Stimulated activated naive CD4-positive, alpha-beta T cell (primary cell): ENCODE data around the gene PIP5K1B.

Source experiments
- DNase-seq, 6 experiments: peaks; one replicate each; lab custom pipeline; 2025; lab: John Stamatoyannopoulos, UW

PIP5K1B gene

DNA sequence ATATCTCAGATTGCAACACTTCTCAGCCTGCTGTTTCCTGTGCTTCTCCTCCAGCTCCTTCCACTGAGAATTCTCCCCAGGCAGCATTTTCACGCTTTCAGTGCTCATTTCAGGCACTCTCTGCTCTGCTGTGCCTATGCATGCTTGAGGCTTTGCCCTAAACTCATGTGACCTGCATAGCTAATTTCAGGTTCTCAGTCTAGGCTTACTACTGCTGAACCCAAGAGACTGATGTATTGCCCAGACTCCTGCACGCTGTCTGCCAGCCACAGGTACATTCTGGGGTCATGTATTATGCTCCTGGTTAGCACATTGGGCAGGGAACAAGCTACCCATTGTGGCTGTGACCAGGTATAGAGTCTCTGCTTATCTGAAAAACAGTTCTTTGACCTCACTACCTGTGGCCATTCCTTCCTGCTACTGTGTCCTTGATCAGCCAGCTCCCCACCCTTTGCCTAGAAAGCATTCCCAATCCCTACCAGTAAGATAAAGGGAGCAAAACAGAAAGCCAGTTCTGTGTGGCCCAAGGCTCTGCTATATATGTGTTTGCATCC is 34.7 kb downstream of the PIP5K1B start:
- DNase-seq: no peak

DNA sequence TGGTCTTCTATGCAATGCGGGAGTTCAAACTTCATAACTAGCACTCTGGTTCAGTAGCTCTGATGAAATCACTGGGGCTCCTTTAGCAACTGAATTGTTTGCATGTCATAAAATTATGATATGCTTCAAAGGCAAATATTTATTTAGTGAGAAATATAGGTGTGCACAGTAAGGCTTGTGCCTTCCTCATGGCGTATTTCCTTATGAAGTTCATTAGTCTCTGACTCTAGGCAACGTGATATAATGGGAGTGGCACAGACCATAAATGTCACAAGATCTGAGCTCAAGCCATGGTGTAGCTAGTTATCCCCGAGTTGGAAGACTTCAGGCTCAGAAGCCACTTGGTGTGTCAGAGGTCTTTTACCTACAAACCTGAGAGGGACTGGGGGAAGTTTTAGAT is 35.5 kb downstream of the PIP5K1B start:
- no peak for DNase-seq

DNA sequence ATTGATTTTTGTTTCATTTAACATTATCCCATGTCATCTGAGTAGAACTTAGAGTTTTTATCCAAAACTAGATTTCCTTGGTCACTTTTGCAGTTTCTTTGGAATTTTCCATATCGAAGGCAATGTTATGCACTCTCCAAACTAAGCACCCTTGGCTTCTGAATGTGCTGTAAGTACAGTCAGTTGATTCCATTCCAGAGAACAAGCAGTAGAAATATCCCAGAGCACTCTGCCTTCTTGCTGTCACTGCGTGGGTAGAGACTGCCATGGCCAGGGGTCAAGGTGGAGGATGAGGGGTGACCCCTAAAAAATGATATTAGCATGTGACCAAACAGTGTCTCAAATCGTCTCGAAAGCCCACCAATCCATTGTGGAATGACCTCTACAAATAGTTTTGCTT is 36.2 kb downstream of the PIP5K1B start:
- no peak for DNase-seq

DNA sequence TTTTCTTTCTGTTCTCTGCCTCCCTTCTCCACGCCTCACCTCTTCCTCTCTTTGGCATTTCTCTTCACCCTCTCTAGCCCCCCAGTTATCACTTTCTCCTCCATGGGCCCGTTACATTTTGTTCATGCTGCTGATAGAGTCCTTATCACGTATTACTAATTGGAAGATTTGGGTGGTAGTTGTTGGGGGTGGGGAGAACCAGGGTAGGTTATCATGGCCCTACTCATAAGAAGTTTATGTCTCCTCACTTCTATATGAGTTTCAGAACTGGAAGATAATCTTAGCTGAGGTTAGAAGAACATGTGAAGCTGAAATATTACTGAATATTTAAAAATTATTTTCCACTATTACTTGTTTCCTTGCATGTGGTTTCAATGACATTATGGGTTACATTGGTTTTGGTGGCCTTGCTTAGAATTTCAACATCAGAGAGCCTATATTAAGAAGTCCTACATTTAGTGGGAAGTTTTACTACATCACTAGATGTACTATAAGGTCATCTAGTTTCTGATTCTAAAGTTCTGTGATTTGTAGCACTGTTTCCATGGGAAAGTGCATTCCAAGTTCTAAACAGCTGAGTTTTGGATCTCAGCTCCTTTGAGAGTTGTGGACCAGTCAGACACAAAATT is 36.8 kb downstream of the PIP5K1B start:
- DNase-seq: no peak

DNA sequence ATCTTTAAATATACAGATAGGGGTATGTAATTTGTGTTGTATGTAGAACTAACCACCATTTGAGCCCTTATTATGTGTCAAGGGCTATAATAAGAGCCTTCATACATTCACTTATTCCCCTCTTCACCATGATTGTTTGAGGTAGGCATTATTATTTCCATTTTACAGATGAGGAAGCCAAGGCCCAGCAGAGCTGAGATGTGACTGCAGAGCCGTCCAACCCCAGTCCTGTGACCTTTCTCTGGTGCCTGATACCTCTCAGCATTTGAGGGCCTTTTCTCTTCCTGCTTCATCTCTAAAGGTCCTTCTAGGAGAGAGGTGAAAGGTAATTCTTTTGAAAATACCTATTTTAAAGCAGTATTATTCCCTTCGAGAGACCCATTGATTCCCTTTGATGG is 37.3 kb downstream of the PIP5K1B start:
- DNase-seq: no peak

DNA sequence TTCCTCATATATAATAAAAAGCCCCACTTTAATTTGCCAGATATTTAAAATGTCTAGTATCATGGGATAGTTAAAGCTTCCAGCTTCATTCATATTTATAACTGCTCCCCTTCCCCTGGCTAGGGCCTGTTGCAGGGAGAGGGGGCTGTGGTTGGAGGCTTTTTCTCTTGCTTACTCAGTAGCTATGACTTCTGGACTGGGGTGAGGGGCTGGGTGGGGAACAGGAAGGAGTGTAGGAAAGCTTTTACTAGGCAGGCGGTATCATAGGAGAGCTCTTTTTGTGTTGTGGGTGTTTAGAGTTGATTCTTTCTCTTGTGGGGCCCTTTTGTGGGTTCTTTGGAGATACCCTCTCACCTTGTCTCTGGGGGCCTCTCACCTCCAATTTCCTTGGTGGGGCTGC is 39.4 kb downstream of the PIP5K1B start:
- no peak for DNase-seq

DNA sequence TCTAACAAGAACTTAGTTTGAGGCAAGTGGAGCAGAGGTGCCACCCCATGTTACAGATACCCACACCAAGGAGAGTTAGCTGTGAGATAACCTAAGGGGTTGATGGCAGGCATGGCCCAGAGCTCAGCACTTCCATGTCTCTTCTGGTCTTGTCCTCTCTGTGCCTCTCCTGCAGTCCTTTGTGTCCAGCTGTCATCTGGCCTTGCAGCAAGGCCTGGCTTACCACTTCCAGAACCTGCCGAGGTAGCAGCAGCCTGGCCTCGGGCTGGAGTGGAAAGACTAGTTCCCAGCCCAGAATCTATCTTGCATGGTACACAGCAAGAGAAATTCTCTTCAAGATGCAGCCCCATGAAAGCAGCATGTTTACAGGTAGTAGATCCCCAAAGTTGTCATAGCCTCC is 41.5 kb downstream of the PIP5K1B start:
- no peak for DNase-seq

DNA sequence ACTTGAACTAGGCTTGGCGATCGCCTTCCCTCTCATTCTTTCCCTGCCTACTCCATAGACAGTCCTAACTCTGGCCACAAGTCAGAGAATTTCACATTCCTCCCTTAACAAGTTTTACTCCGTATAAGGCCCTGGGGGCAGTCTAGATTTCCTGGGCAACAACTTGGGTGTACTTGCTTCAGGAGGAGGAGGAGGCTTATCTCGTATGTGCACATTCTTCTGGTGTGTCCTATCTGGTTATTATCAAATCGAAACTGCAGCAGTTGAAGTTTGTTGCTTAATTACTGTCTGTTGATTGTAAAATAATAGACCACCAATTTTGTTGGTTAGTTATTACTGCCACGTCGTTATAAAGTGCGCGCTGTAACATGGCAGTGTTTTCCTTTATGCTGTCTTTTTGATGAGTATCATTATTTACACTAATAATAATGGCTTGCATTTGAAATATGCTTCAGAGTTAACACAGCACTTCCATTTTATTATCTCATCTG is 42.0 kb downstream of the PIP5K1B start:
- DNase-seq: no peak

DNA sequence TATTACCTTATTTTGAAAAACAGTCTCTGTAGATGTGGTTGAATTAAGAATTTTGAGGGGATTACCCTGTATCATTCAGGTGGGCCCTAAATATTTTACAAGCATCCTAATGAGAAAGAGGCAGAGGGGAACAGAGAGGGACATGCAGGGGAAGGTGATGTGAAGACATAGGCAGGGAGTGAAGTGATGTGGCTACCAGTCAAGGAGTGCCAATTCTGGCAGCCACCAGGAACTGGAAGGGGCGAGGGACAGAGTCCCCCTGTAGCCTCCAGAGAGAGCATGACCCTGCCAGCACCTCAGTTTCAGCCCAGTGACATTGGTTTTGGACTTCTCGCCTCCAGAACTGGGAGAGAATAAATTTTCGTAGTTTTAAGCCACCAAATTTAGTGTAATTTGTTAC is 44.1 kb downstream of the PIP5K1B start:
- DNase-seq: no peak

DNA sequence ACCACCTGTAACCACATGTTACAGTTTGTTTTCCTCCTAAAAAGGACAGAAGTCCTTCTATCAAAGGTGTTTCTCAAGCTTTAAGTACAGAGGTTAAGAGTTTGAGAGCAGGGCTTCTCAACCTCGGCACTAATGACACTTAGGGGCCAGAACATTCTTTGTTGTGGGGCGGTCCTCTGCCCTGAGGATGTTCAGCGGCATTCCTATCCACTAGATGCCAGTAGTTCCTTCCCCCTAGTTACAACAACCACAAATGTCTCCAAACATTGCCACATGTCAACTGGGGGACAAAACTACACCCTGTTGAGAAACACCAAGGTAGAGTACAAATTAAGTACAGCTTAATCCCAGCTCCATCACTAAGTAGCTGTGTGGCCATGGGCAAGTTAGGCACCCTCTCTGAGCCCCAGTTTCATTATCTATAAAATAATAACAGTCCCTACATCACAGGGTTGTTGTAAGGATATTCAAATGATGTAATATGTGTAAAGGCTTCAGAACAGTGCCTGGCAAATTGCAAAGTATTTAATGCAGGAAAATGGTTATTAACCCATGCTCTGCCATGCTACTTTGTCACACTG is 44.6 kb downstream of the PIP5K1B start:
- no peak for DNase-seq

DNA sequence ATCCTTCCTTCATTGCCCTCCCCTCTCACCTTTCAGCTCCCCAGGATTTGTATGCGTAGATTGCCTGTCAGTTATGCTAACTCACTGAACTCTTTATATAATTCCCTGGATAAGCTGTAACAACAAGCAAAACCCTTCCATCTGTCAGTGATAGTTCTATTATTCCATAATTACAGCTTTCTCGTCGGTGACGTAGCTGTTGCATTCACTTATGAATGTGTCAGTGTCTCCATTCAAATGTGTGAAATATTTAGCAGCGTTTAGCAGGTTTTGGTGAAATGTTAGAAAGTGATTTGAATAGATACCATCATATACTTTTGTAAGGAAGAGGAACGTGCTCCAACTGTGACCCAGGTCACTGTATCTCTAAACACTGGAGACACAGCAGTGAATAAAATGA is 45.2 kb downstream of the PIP5K1B start:
- DNase-seq: no peak

DNA sequence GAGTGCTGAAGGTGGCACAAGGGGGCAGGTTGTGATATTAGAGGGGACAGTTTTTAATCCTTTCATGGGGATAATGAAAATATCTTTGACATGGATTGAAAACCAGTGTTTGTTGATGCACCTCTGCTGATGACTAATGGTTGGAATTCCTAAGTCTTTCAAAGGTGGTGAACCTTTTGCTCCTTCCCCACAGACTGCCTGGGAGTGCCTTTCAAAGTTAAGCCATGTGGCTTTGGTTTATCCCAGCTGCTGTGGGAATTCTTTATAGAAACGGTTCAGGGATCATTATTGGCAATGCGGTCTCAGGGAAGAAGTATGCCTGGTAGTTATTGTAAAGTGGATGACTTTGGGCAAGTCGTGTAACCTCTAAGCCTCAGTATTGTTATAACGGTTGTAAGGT is 45.7 kb downstream of the PIP5K1B start:
- DNase-seq: no peak

DNA sequence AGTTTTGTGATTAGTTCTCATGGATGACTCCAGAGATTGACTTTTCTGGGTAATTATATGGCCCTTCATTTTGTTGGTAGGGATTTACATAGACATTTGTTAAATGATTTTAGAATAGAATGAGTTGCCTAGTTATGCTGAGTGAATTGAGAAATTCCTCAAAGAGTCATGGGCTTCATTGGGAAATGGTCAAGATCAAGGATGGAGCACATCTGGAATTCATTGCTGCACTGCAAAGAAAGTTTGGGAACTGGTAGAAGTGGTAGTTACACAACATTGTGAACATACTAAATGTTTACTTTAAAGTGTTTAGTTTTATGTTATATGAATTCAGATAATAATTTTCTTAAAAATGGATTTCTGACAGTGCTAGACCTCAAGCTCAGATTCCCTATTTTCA is 46.5 kb downstream of the PIP5K1B start:
- DNase-seq: no peak

DNA sequence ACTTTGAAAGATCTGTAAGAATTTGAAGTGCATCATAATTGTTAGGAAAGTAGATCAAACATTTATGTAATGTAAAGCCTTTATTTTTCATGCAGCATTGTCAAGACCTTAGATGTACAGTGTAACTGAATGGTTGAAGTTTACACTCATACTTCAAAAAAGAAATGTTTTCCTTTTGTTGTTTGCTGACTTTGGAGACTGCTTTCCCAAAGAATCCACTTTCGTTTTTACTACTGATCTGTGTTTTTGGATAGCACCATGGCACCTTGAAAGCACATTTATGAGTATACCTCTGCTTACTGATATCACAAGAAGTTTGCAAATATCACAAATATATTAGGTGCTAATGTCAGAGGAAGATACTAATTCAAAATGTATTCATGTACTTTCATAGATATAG is 50.0 kb downstream of the PIP5K1B start:
- no peak for DNase-seq

DNA sequence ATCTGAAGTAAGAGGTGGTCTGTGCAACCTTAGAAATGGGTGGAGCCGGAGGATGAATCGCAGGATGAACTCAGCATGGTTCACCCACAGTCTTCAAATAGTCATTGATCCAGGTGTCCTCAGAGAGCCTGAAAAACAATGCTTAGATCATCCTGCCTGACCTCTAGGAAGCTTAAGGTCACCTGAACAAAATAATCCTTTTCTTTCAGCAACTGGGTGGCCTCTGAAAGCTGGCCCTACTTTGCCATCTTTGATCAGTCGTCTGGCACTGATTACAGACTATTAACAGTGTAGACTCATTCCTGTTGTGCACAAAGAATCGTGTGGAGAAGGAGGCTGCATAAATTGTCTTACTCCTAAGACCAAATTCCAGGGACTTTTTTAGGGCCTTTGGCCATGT is 50.7 kb downstream of the PIP5K1B start:
- no peak for DNase-seq

DNA sequence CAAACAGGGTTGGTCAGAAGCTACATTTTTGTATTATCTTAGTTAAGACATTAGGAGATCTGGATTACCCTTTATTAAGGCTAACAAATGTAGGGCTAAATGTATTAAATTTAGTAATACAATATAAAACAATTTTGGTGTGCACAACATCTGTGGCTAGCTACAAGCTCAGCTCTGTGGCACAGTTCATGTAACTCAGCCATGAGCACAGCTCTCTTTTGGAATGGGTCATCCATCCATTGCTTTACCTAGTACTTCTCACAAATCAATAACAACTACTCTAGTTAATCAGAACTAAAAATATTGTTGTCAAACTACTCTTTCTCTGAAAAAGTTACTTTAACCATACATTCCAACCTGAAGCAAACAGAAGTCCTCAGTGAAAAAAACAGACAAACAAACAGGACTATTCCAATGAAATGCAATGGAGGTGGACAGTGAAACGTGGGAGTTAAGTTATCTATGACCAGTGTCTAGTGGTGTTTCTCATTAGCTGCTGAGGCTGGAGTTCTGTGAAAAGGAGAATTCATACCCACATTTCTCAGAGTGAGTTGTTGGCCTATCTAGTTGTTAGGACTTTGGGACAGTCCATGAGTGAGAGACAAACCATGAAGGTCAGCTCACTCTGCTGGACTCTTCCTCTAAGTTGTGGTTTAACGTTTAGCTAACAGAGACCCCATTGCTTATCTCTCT is 55.1 kb downstream of the PIP5K1B start:
- no peak for DNase-seq

DNA sequence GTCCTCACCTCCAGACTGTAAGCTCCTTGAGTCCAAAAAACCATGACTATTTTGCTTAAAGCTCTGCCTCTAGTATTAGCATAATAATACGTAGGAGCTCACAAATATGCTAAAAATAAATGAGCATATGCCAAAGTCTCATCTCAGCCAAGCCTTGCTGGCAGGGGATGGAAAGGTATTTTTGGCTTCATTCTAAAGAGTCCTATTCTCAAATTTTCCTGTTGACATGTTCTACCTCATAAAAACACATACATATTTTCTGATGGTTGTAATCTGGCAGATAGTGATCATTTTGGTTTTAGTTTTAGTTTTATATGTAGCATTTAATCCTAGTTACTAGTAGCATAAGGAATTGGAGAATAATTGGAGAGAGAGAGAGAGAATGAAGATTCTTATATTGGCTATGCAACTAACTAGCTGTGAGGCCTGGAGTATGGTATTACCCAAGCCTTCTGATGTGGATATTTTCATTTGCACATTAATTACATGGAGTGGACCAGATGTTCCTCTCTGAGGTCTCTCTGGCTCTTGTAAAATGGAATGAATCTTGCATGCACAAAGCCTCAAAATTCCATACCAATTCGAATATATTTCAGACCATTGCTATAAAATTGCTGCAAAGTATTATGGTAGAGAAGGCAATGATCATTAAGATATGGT is 55.8 kb downstream of the PIP5K1B start:
- no peak for DNase-seq

DNA sequence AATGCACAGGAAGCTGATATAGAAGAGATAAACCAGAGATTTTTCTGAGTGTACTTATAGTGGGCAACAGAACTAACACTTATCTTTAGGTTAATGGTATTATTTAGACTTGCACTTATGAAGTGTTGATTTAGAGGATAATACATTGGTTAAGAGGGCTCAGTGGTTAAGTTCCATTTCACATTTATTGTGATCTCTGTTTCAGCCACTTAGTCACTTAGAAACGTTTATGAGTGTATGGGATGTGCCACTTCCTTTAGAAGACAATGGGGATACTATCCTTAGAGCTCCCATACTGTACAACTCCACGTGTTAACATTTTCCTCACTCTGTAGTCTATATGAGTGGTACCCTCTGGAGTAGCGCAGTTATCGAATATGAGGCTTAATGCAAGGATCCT is 57.5 kb downstream of the PIP5K1B start:
- no peak for DNase-seq

DNA sequence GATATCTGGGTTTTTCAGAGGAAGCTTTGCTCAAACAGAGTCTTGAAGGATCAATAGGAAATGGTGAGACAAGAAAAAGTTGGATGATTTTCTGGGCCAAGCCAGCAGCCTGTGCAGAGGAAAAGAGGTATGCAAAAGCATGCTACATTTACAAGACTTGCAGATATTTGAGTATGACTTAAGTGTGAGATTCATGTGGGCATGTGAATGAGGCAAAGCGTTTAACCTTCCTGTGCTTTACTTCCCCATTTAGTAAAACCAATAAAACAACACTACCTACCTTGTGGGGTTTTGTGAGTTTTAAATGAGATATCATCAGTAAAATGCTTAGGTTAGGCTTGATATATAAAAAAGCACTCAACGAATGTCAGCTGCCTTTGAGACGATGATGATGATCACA is 58.1 kb downstream of the PIP5K1B start:
- DNase-seq: no peak

DNA sequence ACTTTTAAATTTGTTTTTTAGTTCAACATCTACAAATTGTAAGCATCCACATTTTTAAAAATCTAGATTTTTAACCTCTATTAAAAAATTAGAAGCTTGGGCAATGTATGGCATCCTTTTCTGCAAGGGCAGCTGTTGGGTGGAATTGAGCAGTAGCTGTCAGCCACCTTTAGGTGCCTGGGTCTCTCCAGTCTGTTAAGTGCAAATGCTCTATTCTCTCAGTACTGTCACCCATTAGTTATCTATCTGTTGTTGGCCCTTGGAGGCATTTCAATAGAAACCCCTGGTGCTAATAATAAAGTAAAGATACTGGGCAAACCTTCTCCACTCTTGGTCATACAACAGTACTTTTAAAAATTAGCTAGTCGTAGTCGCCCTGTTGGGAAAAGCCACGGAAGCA is 63.6 kb downstream of the PIP5K1B start:
- no peak for DNase-seq

DNA sequence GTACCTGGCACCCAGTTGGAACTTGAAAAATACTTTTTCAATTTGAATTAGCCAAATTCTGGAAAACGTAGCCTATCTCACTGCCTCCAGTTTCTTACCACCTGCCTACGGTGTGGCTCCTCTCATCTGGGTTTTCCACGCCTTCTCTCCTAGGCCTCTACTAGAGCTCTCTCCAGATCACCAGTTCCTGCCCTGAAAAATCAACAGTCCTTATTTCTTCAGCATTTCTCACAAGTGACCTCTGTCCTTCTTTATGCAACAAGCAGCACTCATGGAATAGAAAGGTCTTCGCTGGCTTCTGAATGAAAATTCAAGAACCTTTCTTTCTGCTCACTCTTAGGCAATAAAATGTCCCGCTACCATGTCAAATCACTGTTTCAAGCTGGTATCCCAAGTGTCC is 64.8 kb downstream of the PIP5K1B start:
- DNase-seq: no peak

DNA sequence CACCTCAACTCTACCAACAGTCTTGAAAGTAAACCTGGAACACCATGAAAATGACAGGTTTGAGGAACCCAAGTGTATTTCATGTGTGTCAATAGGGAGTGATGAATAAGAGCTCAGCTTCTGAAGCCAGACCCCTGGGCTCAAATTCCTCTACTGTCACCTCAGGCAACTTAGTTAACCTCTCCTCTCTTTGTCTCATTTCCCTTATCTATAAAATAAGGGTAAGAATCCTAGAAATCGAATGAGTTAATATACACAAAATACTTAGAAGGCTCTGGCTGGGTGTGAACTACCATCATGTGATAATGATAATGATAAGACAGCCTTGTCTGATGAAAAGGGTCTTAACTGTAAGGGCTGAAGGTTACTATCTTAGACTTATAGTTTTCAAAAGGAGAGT is 66.3 kb downstream of the PIP5K1B start:
- no peak for DNase-seq
